Activated CD4-positive, alpha-beta T cell treated with anti-CD3 and anti-CD28 coated beads for 24 hours (primary cell): Measurements from ENCODE around the gene TRIM60.
"Not testable (repeated sequence)": the region's sequence is repeated elsewhere in the genome, so short reads cannot be mapped to it uniquely, and the experiment has no call there.

Source experiments
- DNase-seq, 2 donors: peaks; one replicate each; pipeline ENCODE4 v3.0.0-alpha.2; 2020; ENCODE audit warnings: low read depth in 2 of 2

TRIM60 gene

GRCh38 chr4:165031436-165032211, at the start of gene TRIM60:
Gene TRIM60, plus strand, starts transcription at chr4:165031999. Its CDS starts 8,074 bp downstream, at chr4:165040073.
- no peak for DNase-seq

DNA sequence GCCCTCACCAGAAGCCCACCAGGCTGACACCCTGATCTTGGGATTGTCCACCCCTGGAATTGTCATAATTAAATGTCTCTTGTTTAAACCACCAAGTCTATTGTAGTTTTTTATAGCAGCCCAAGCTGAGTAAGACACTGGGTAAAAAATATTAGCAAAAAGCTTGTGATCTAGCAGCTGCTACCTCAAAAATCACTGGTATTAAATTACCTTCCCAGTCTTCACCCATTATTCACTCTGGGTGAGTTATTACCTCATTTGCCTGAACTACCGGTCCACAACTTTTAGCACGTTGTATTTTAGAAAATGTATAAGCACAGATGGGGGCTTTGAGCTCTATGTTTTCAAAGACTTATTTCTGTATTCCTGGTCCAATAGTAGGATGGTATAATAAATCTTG, 42.3 kb upstream of the TRIM60 start:
- DNase-seq: no peak

GRCh38 chr4:164990786-164991185, 41.0 kb upstream of the TRIM60 start:
- DNase-seq: not testable (repeated sequence)

- DNase-seq: not testable (repeated sequence)
These were observed 35.7 kb upstream of the TRIM60 start for GRCh38 chr4:164996123-164996522.

DNA sequence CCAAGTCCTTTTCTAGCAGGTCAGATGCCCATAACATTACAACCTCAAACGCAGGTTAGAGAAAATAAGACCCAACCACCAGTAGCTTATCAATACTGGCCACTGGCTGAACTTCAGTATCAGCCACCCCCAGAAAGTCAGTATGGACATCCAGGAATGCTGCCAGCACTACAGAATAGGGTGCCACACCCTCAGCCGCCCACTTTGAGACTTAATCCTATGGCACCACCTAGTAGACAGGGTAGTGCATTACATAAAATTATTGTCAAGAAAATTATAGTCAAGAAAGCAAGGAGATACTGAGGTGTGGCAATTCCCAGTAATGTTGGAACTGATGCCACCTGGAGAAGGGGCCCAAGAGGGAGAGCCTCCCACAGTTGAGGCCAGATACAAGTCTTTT, 34.5 kb upstream of the TRIM60 start:
- no peak for DNase-seq

DNA sequence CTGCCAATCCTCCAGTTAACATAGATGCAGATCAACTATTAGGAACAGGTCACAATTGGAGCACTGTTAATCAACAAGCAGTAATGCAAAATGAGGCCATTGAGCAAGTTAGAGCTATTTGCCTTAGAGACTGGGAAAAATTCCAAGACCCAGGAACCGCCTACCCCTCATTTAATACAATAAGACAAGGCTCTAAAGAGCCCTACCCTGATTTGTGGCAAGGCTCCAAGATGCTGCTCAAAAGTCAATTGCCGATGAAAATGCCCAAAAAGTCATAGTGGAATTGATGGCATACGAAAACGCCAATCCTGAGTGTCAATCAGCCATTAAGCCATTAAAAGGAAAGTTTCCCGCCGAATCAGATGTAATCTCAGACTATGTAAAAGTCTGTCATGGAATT, 33.9 kb upstream of the TRIM60 start:
- no peak for DNase-seq

- not testable (repeated sequence) for DNase-seq
These were observed 33.2 kb upstream of the TRIM60 start for GRCh38 chr4:164998526-164999080.

- not testable (repeated sequence) for DNase-seq
These were observed 29.8 kb upstream of the TRIM60 start for GRCh38 chr4:165001957-165002356.

DNA sequence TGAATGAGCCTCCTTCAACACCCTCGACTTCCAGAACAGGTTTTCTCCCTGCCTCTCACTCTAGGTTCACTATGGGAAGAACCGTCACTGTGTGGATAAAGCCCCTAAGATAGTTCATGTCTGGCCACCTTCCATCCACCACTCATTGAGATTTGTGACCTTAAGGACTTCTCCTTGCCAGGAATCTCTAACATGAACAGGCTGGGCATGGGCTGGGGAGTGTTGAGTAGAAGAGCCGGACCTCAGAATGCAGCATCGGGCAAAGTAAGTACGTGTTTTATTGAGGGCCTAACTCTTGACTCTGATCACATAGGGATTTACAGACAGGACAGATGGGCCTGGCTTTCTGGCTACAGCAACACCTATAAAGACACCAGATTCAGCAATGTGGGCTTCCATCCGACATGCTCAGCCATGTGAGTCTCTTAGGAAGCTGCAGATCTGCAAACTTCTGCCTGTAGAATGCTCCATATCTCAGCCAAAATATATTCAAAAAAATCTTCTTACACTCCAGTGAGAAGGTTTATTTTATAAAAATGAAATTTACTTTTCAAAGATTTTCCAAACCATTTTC, 26.4 kb upstream of the TRIM60 start:
- DNase-seq: no peak

GRCh38 chr4:165006456-165006855, 25.3 kb upstream of the TRIM60 start:
- DNase-seq: no peak

- no peak for DNase-seq
These were observed 24.9 kb upstream of the TRIM60 start for GRCh38 chr4:165006886-165007285.

GRCh38 chr4:165009493-165010227, 22.1 kb upstream of the TRIM60 start:
- DNase-seq: no peak

DNA sequence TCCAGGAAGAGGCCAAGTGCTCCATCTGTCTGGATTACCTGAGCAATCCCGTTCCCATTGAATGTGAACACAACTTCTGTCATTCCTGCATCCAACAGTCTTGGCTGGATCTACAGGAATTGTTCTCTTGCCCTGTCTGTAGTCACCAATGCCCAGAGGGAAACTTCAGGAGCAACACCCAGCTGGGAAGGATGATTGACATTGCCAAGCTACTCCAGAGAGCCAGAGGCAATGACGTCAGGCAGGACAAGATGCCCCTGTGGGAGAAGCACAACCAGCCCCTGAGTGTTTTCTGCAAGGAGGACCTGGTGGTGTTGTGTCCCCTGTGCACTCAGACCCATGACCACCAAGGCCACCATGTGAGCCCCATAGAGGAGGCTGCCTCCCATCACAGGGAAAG, 21.3 kb upstream of the TRIM60 start:
- no peak for DNase-seq

- no peak for DNase-seq
These were observed 20.8 kb upstream of the TRIM60 start for GRCh38 chr4:165010991-165011390.

GRCh38 chr4:165011403-165011802, 20.4 kb upstream of the TRIM60 start:
- DNase-seq: no peak

GRCh38 chr4:165013691-165014090, 18.1 kb upstream of the TRIM60 start:
- DNase-seq: no peak

- DNase-seq: no peak
These were observed 14.8 kb upstream of the TRIM60 start for GRCh38 chr4:165016971-165017370.

DNA sequence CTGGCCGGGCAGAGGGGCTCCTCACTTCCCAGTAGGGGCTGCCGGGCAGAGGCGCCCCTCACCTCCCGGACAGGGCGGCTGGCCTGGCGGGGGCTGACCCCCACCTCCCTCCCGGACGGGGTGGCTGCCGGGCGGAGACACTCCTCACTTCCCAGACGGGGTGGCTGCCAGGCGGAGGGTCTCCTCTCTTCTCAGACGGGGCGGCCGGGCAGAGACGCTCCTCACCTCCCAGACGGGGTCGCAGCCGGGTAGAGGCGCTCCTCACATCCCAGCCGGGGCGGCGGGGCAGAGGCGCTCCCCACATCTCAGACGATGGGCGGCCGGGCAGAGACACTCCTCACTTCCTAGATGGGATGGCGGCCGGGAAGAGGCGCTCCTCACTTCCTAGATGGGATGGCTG, 11.8 kb upstream of the TRIM60 start:
- not testable (repeated sequence) for DNase-seq

DNA sequence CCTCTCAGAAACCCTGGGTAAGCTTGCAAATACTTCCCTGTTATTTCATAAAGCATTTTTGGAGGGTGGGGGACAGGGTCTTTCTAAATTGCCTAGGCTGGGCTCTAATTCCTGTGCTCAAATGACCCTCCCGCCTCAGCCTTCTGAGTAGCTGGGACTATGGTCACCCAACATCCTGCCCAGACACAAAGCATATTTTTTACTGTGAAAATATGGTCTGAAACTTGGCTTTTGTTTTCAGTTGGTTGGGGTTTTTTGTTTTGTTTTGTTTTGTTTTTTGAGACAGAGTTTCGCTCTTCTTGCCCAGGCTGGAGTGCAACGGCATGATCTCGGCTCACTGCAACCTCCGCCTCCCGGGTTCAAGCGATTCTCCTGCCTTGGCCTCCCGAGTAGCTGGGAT, 6.0 kb upstream of the TRIM60 start:
- not testable (repeated sequence) for DNase-seq

DNA sequence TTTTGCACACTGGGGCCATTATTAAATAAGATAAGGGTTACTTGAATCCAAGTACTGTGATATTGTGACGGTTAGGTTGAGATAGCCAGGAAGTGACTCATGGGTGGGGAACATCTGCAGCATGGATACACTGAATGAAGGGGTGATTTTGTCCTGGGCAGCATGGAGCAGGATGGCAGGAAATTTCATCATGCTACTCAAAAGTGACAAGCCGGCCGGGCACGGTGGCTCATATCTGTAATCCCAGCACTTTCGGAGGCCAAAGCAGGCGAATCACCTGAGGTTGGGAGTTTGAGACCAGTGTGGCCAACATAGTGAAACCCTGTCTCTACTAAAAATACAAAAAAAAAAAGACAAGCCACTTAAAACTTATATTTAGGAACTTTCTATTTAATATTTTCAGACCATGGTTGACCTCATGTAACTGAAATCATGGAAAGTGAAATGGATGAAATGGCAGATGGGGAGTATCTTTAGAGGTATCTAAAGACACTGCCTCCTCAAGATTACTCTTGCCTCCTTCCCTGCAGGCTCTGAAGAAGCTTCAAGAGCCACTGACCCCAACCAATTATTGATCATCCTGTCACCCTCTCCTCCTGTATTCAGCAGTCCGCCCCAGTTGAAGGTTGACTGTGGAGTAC, 3.9 kb upstream of the TRIM60 start:
- DNase-seq: no peak

- no peak for DNase-seq
These were observed 16.4 kb downstream of the TRIM60 start for GRCh38 chr4:165048170-165048569.

DNA sequence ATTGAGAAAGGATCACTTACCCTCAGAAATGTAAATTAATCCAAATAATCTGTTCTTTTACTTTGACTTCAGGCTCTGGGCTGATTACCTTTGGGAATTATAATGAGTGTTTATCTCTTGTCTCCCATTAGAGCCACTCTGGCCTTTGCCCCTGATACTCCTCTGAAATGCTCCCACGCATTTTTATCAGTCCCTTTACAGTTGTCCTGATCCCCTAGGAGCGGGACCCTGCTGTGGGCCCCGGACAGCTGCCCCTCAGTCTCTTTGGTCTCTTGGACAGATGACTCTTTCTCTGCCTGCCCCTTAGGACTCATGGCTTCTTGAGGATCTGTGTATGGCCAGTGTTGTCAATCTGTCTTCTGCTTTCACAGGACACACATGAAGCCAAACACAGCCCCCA, 20.8 kb downstream of the TRIM60 start:
- no peak for DNase-seq
